Activated CD4-positive, alpha-beta T cell treated with anti-CD3 and anti-CD28 coated beads for 36 hours (primary cell): ENCODE measurements around the gene CHD6. TPM values are rescaled to one million over a fixed set of nuclear protein-coding genes. Genes with fewer than 3 reads are reported as not detected.

Source experiments
- ATAC-seq: fragments of 200-7000 bp; cut with Tn5 transposase; one replicate; pipeline ENCODE4 v1.10.0; 2021; ENCODE audit warnings: mild to moderate bottlenecking, moderate library complexity
- CTCF ChIA-PET: fragments of 350-600 bp; sonication (Branson Sonifier 250); formaldehyde crosslinking; loops from one replicate; lab custom pipeline; 2021; ENCODE audit warnings: antibody characterized with exemption; lab: Charles Lee
- POLR2A ChIA-PET: fragments of 350-600 bp; sonication (Branson Sonifier 250); formaldehyde crosslinking; loops from one replicate; lab custom pipeline; 2021; ENCODE audit warnings: antibody characterized with exemption, inconsistent platforms; lab: Charles Lee
- DNase-seq: peaks from one replicate; pipeline ENCODE4 v3.0.0-alpha.2; 2020
- H3K27ac Mint-ChIP-seq: one replicate; pipeline ENCODE4 v1.8.0; 2021; ENCODE audit warnings: mixed read lengths
- H3K27me3 Mint-ChIP-seq: one replicate; pipeline ENCODE4 v1.8.0; 2021; ENCODE audit warnings: mixed read lengths
- H3K36me3 Mint-ChIP-seq: one replicate; pipeline ENCODE4 v1.8.0; 2021; ENCODE audit warnings: low read depth, mixed read lengths
- H3K4me1 Mint-ChIP-seq: one replicate; pipeline ENCODE4 v1.8.0; 2021; ENCODE audit warnings: mixed read lengths
- H3K4me3 Mint-ChIP-seq: one replicate; pipeline ENCODE4 v1.8.0; 2021; ENCODE audit warnings: mild to moderate bottlenecking, moderate library complexity, mixed read lengths
- H3K9me3 Mint-ChIP-seq: one replicate; pipeline ENCODE4 v1.8.0; 2021; ENCODE audit warnings: low read depth, mixed read lengths
- intact Hi-C, 2 experiments: fragments of 100-400 bp; cut with DNase I in 1 of 2; cut with micrococcal nuclease in 1 of 2; formaldehyde crosslinking; loops; one replicate each; pipeline versions ENCODE4 v1.14.2 to v1.15.1; 2022 to 2024; cut with DNase I, micrococcal nuclease
- total RNA-seq, 2 experiments: library from RNA; stranded (reverse); gene quantifications; one replicate each; pipeline ENCODE4 v1.2.3, GENCODE V29; 2021

Gene CHD6
- total RNA-seq, 2 experiments from 2014 or later = 30.2 to 34.0 TPM

DNA sequence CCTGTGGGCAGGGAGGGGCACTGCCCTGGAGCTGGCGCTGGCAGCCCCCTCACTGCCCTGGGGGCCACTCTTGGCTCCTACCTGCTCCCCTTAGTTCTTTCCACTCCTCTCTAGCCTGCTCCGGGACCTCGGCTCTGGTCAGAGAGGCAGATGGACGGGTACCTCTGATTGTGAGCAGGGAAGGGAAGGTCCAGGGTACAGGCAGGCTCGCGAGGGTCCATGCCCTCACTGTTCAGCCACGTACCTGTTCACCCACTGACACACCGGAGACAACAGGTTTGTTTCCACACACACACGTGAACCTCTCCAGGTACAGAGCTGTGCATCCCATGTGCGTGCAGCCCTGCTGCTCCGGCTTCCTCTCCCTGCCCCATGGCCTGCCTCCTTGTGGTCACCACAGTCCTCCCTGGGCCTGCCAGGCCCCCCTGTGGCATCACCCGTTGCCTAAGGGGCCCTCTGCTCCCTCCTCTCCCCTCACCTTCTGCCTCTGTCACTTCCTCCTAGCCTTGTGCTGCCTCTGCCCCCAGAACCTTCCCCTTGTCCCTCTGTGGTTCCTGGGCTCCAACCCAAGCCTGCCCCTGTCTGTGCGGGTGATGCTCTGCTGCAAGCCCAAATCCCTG, 253.8 kb downstream of the CHD6 start:
- Mint-ChIP-seq H3K9me3 (no peaks in the 10 kb centered on the region), H3K27me3 (peaks cover 24% of the 10 kb centered on the region), H3K36me3 (no peaks in the 10 kb centered on the region), H3K4me3 (no peak overlapping the region), H3K4me1 (peaks cover 6% of the 10 kb centered on the region), H3K27ac (no peak overlapping the region)
- ATAC-seq = no peak
- POLR2A ChIA-PET = no interaction called here
- CTCF ChIA-PET = no interaction called here
- no peak for DNase-seq
- intact Hi-C loops = no loop called here

GRCh38 chr20:41363601-41364000, 254.6 kb downstream of the CHD6 start:
- ChIA-PET CTCF (no interaction called here), POLR2A (no interaction called here)
- peaks cover 19% of the 10 kb centered on the region for H3K27me3 Mint-ChIP-seq
- DNase-seq = no peak
- H3K9me3 Mint-ChIP-seq = no peaks in the 10 kb centered on the region
- peaks cover 6% of the 10 kb centered on the region for H3K4me1 Mint-ChIP-seq
- H3K36me3 Mint-ChIP-seq = no peaks in the 10 kb centered on the region
- intact Hi-C loops = no loop called here
- no peak for ATAC-seq
- H3K4me3 Mint-ChIP-seq = no peak overlapping the region
- no peak overlapping the region for H3K27ac Mint-ChIP-seq

DNA sequence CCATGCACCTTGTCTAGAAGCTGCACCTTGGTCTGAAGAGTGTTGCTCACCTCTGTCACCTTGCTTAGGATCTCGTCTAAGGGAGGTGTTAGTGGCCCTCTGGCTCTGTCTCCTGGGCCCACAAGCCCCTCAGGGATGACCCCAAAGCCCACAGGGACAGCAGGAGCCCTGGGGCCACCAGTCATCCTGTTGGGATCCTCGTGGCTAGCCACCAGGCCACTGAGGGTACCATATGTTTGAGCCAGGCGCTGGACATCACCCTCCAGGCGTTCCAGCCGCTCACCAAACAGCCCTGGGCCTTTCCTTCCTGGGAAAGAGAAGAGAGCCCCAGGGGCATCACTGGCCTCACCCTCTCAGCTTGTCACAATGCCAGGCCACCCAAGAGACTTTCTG, 255.4 kb downstream of the CHD6 start:
- Mint-ChIP-seq H3K4me1 (peaks cover 6% of the 10 kb centered on the region), H3K27me3 (peaks cover 14% of the 10 kb centered on the region), H3K27ac (no peak overlapping the region), H3K9me3 (no peaks in the 10 kb centered on the region), H3K4me3 (no peak overlapping the region), H3K36me3 (no peaks in the 10 kb centered on the region)
- ATAC-seq = no peak
- intact Hi-C loops = no loop called here
- POLR2A ChIA-PET = no interaction called here
- CTCF ChIA-PET = interaction anchor here (0.6 kb wide), 1 partner anchor 1886 kb away, joined by 3 read pairs; no protein-coding TSS in a partner anchor
- no peak for DNase-seq

- H3K27ac Mint-ChIP-seq = no peak overlapping the region
- ChIA-PET CTCF (interaction anchor here (0.6 to 0.8 kb wide), 2 partner anchors 49 to 1885 kb away, joined by 3 read pairs; no protein-coding TSS in a partner anchor), POLR2A (no interaction called here)
- intact Hi-C loops = no loop called here
- no peak for DNase-seq
- H3K4me1 Mint-ChIP-seq = peaks cover 1% of the 10 kb centered on the region
- no peaks in the 10 kb centered on the region for H3K9me3 Mint-ChIP-seq
- no peaks in the 10 kb centered on the region for H3K36me3 Mint-ChIP-seq
- H3K27me3 Mint-ChIP-seq = peaks cover 8% of the 10 kb centered on the region
- no peak for ATAC-seq
- no peak overlapping the region for H3K4me3 Mint-ChIP-seq
Measured at GRCh38 chr20:41361757-41362747, 256.1 kb downstream of the CHD6 start.

DNA sequence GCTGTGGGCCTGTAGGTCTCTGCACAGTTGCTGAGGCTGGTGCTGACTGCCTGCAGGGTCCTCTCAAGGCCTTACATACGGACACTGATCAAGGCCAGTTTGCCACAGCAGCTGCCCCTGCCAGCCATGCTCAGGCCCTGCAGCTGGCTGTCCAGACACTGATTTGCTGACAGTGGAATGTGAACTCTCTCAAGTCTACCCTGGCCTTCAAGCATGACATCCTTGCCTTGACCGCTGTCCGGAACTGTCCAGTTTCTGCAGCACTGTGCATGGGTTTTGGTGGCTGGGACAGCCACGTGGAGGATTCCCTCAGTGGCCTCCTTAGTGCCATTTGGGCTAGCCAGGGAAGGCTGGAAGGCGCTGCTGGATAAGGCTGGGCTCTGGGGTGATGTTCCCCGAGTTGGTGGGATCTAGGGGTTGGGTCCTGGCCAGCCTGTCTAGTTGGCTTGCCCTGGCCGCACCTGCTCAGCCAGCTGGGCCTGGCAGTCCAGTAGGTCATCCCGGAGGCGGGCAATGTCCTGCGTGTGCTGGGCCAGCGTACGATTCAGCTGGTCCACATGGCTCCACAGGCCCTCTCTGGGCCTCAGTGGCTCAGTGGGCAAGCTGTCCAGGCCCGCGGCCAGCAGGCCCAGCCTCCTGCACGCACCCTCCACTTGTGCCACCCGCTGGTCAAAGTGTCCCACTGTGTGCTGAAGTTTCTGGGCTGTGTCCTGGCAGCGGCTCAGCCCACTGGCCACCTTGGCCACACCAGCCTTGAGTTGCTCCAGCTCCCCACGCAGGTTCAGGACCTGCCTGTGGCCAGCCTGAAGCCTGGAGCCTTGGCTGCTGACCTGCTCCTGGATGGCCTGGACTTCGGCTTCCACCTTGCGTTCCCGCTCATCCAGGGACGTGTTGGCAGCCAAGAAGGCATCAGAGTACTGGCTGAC, 257.1 kb downstream of the CHD6 start:
- ATAC-seq = no peak

GRCh38 chr20:41359541-41360011, 258.6 kb downstream of the CHD6 start:
- DNase-seq (no peak), ATAC-seq (no peak)
- ChIA-PET POLR2A (no interaction called here), CTCF (no interaction called here)
- intact Hi-C loops = no loop called here
- no peak overlapping the region for H3K4me3 Mint-ChIP-seq
- H3K27ac Mint-ChIP-seq = no peak overlapping the region
- no peaks in the 10 kb centered on the region for H3K36me3 Mint-ChIP-seq
- no peaks in the 10 kb centered on the region for H3K27me3 Mint-ChIP-seq
- no peaks in the 10 kb centered on the region for H3K9me3 Mint-ChIP-seq
- H3K4me1 Mint-ChIP-seq = no peaks in the 10 kb centered on the region

More for the DNA sequence above, 257.1 kb downstream of the CHD6 start:
- Mint-ChIP-seq H3K4me1 (no peaks in the 10 kb centered on the region), H3K27ac (no peak overlapping the region), H3K36me3 (no peaks in the 10 kb centered on the region), H3K27me3 (peaks cover 7% of the 10 kb centered on the region), H3K4me3 (no peak overlapping the region), H3K9me3 (no peaks in the 10 kb centered on the region)
- CTCF ChIA-PET = no interaction called here
- intact Hi-C loops = no loop called here
- no peak for DNase-seq
- POLR2A ChIA-PET = no interaction called here

DNA sequence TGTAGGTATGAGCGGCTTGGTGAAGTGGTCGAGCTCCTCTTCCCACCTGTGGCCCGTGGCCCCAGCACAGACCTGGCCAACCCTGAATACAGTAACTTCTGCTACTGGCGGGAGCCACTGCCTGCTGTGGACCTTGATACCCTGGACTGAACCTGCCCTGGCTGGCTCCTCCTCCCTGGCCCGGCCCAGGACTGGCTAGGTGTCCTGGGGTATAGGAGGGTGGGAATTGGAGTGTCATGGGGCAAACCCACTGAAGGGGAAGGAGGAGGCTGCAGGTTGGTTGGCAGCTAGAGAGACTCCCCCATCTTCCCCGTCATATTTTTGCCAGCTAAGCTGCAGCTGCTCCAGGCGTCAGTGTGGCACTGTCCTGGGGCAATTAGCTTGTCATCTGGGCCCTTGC, 259.5 kb downstream of the CHD6 start:
- ChIA-PET POLR2A (no interaction called here), CTCF (interaction anchor here (0.6 kb wide), 1 partner anchor 46 kb away, joined by 3 read pairs; no protein-coding TSS in a partner anchor)
- Mint-ChIP-seq H3K27ac (no peak overlapping the region), H3K36me3 (no peaks in the 10 kb centered on the region), H3K4me3 (no peak overlapping the region), H3K27me3 (no peaks in the 10 kb centered on the region), H3K9me3 (no peaks in the 10 kb centered on the region), H3K4me1 (no peaks in the 10 kb centered on the region)
- ATAC-seq (no peak), DNase-seq (no peak)
- intact Hi-C loops = no loop called here

DNA sequence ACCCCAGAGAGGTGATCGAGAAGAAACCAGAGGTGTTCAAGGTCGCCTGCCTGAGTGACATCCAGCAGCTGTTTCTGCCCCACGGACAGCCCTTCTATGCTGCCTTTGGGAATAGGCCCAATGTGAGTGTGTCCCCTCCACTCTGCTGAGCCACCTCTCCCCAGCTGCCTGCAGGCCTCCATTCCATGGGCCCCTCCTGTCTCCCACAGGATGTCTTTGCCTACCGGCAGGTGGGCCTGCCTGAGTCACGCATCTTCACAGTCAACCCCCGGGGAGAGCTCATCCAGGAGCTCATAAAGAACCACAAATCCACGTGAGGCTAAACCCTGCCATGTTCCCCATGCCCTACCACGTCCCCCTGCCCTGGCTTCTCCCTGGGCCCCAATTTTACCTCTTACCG, 259.9 kb downstream of the CHD6 start:
- Mint-ChIP-seq H3K27me3 (no peaks in the 10 kb centered on the region), H3K4me3 (no peak overlapping the region), H3K36me3 (no peaks in the 10 kb centered on the region), H3K27ac (no peak overlapping the region), H3K9me3 (no peaks in the 10 kb centered on the region), H3K4me1 (no peaks in the 10 kb centered on the region)
- DNase-seq (no peak), ATAC-seq (no peak)
- ChIA-PET CTCF (interaction anchor here (0.6 kb wide), 1 partner anchor 46 kb away, joined by 3 read pairs; no protein-coding TSS in a partner anchor), POLR2A (no interaction called here)
- intact Hi-C loops = no loop called here

DNA sequence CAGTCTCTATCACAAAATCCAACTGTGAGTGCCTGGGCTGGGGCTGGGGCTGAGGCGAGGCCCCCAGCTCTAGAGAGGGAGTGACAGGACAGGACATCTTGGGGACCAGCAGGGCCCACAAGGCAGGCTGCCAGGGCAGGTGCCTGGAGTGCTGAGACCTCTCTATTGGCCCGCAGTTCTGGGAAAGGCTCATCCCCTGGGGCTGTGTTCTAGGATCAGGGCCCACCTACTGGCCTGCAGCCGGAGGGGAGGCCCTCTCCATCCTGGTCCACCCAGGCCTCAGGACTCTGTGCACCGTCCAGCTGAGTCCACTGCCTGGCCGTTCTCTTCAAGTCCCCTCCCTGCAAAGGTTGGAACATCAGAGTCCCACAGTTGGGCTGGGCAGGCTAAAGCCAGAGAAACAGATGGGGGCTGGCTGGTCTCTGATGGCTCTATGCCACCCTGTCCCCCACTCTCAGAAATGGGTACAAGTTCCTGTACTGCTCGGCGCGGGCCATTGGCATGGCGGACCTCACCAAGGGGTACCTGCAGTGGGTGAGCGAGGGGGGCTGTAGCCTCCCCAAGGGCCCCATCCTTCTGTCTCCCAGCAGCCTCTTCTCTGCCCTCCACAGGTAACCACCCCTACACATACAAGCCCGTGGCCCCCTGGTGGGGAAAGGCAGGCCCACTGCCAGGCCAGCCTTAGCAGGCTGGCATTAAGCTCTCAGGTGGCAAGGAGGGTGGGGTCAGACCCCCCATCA, 260.6 kb downstream of the CHD6 start:
- intact Hi-C loops = no loop called here
- no peaks in the 10 kb centered on the region for H3K36me3 Mint-ChIP-seq
- no peaks in the 10 kb centered on the region for H3K4me1 Mint-ChIP-seq
- DNase-seq = no peak
- H3K4me3 Mint-ChIP-seq = no peak overlapping the region
- no peak overlapping the region for H3K27ac Mint-ChIP-seq
- no peak for ATAC-seq
- no peaks in the 10 kb centered on the region for H3K27me3 Mint-ChIP-seq
- ChIA-PET CTCF (no interaction called here), POLR2A (interaction anchor here (0.6 kb wide), 1 partner anchor 205 kb away, joined by 3 read pairs; no protein-coding TSS in a partner anchor)
- H3K9me3 Mint-ChIP-seq = no peaks in the 10 kb centered on the region

GRCh38 chr20:41356951-41357350, 261.2 kb downstream of the CHD6 start:
- ChIA-PET CTCF (no interaction called here), POLR2A (interaction anchor here (0.6 kb wide), 1 partner anchor 204 kb away, joined by 3 read pairs; no protein-coding TSS in a partner anchor)
- no peaks in the 10 kb centered on the region for H3K4me1 Mint-ChIP-seq
- H3K27me3 Mint-ChIP-seq = no peaks in the 10 kb centered on the region
- DNase-seq = no peak
- intact Hi-C loops = no loop called here
- no peak overlapping the region for H3K27ac Mint-ChIP-seq
- no peak for ATAC-seq
- no peaks in the 10 kb centered on the region for H3K36me3 Mint-ChIP-seq
- H3K9me3 Mint-ChIP-seq = no peaks in the 10 kb centered on the region
- H3K4me3 Mint-ChIP-seq = no peak overlapping the region
